Bronchial epithelial cell (primary cell): ENCODE data around the gene TBX2. TPM values are rescaled to one million over a fixed set of nuclear protein-coding genes. Genes with fewer than 3 reads are reported as not detected.
"Not testable (repeated sequence)": the region's sequence is repeated elsewhere in the genome, so short reads cannot be mapped to it uniquely, and the experiment has no call there.

Experiments used
- DNase-seq: peaks from one replicate; pipeline ENCODE4 v3.0.0-alpha.2; 2010; ENCODE audit warnings: low read depth
- FAIRE-seq: peaks from 2 replicates; lab custom pipeline; 2011; peaks lifted over from hg19 to GRCh38; lab: Jason Lieb, UNC
- H3K27me3 ChIP-seq: 2 replicates; pipeline ENCODE4 v1.5.1; 2011; ENCODE audit warnings: low read length; ENCODE audit not compliant: control insufficient read depth, insufficient read depth
- H3K36me3 ChIP-seq: 2 replicates; pipeline ENCODE4 v1.5.1; 2011; ENCODE audit warnings: low read length; ENCODE audit not compliant: control insufficient read depth, insufficient read depth
- H3K4me3 ChIP-seq: 2 replicates; pipeline ENCODE4 v1.5.1; 2011; ENCODE audit warnings: mild to moderate bottlenecking, low read depth, low read length, control low read depth
- total RNA-seq: library from RNA; depleted of rRNA; stranded (reverse); fragments of >200 nt; gene quantifications from 2 replicates; pipeline ENCODE4 v1.2.1, GENCODE V29; 2014
- TF ChIP-seq, protein P1 (sequence below): IDR thresholded peaks from 2 replicates; pipeline ENCODE4 v1.5.1; 2011; ENCODE audit warnings: mild to moderate bottlenecking, moderate library complexity, low read length, control low read depth, inconsistent platforms; ENCODE audit not compliant: insufficient read depth, severe bottlenecking

The TBX2 gene
- total RNA-seq, 1 donor from 2014 or later: 0.26 TPM

DNA sequence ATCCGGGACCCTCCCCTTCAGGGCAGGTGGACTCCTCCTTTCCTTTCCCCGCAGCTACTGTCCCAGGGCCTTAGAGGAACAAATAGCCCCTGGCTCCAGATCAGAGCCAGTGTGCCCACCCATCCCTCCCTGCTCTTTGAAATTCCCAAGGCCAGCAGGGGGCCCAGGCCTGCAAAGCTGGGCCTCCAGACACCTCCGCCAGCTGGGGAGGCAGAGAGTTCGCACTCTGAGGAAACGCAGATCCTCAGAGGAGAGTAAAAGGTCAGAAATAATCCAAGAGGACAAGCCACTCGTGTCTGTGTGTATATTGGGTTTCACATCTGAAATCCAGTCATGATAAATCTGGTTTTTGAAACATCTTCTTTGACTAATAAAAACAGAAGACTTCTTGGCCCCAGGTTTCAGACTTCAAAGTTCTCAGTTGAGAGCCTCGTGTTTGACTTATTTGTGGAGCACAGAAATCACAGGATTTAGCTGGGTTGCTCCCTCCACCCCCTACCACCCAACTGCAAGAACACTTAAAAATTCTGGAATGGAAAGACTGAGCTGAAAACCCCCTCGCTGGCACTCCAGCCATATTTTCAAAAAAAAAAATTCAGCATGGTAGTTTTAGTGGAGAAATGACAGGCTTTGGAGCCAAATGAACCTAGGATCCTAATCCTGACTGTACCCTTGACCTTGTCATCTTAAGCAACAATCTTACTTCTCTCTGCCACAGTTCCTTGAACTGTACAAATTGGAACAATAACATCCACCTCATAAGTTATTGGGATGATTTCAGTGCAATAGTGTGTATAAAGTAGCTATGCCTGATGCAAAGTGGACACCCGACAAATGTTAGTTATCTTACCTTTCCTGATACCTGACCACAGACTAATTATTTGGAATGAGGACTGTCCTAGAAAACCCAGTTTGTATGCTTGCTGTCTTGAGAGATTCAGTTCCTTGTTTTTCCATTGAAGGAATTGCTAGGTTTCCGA lies 44.5 kb upstream of the TBX2 start:
- FAIRE-seq: no peak

DNA sequence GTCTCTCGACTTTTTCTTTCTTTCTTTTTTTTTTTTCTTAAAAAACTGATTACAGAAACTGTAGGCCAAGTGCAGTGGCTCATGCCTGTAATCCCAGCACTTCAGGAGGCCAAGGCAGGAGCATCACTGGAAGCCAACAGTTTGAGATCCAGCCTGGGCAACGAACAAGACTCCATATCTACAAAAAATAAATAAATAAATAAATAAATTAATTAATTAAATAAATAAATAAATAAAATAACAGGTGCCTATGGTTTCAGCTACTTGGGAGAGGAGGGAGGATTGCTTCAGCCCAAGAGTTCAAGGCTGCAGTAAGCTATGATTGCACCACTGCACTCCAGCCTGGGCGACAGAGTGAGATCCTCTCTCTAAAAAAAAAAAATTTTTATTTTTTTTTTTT lies 42.6 kb upstream of the TBX2 start:
- H3K36me3 ChIP-seq, DNase-seq, FAIRE-seq, H3K27me3 ChIP-seq, H3K4me3 ChIP-seq: not testable (repeated sequence)

More for the DNA sequence above, 44.5 kb upstream of the TBX2 start:
- H3K27me3 ChIP-seq: no peaks in the 10 kb centered on the region
- TF ChIP-seq, protein P1, sequence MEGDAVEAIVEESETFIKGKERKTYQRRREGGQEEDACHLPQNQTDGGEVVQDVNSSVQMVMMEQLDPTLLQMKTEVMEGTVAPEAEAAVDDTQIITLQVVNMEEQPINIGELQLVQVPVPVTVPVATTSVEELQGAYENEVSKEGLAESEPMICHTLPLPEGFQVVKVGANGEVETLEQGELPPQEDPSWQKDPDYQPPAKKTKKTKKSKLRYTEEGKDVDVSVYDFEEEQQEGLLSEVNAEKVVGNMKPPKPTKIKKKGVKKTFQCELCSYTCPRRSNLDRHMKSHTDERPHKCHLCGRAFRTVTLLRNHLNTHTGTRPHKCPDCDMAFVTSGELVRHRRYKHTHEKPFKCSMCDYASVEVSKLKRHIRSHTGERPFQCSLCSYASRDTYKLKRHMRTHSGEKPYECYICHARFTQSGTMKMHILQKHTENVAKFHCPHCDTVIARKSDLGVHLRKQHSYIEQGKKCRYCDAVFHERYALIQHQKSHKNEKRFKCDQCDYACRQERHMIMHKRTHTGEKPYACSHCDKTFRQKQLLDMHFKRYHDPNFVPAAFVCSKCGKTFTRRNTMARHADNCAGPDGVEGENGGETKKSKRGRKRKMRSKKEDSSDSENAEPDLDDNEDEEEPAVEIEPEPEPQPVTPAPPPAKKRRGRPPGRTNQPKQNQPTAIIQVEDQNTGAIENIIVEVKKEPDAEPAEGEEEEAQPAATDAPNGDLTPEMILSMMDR: no peak
- H3K4me3 ChIP-seq: no peak overlapping the region
- no peaks in the 10 kb centered on the region for H3K36me3 ChIP-seq
- no peak for DNase-seq

DNA sequence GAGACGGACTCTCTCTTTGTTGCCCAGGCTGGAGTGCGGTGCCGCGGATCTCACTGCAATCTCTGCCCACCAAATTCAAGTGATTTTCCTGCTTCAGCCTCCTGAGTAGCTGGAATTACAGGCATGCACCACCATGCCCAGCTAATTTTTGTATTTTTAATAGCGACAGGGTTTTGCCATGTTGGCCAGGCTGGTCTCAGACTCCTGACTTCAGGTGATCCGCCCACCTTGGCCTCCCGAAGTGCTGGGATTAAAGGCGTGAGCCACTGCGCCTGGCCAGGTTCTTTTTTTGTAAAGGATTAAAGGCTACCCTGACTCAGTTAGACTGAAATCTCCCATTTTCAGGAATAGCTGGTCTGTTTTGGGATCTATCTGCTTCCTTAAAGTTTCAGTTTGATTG lies 40.1 kb upstream of the TBX2 start:
- FAIRE-seq, H3K36me3 ChIP-seq, H3K27me3 ChIP-seq, DNase-seq, H3K4me3 ChIP-seq: not testable (repeated sequence)

GRCh38 chr17:61360318-61360943 lies 39.2 kb upstream of the TBX2 start:
- TF ChIP-seq, protein P1: no peak
- H3K27me3 ChIP-seq: no peaks in the 10 kb centered on the region
- H3K4me3 ChIP-seq: no peak overlapping the region
- FAIRE-seq: no peak
- DNase-seq: no peak
- H3K36me3 ChIP-seq: no peaks in the 10 kb centered on the region

- TF ChIP-seq, protein P1: no peak
- H3K36me3 ChIP-seq: no peaks in the 10 kb centered on the region
- DNase-seq (peak; percentile 81), FAIRE-seq (no peak)
- no peaks in the 10 kb centered on the region for H3K27me3 ChIP-seq
- H3K4me3 ChIP-seq: no peak overlapping the region
Measured at GRCh38 chr17:61361084-61361483, 38.6 kb upstream of the TBX2 start.

GRCh38 chr17:61362396-61362795 lies 37.2 kb upstream of the TBX2 start:
- no peaks in the 10 kb centered on the region for H3K36me3 ChIP-seq
- H3K4me3 ChIP-seq: no peak overlapping the region
- H3K27me3 ChIP-seq: no peaks in the 10 kb centered on the region
- DNase-seq: no peak
- no peak for FAIRE-seq
- TF ChIP-seq, protein P1: no peak
